KMS-11 (cell line): ENCODE data around the gene BAG1.

Experiments
- H2AFZ ChIP-seq: fragments of 200-600 bp; sonication (generic); 2 replicates; pipeline ENCODE4 v1.6.1; 2016; ENCODE audit warnings: antibody characterized with exemption, mixed run types, low read depth
- H3K27ac ChIP-seq: fragments of 200-600 bp; sonication (generic); 2 replicates; pipeline ENCODE4 v1.6.1; 2016; ENCODE audit warnings: mild to moderate bottlenecking, mixed run types
- H3K27me3 ChIP-seq: fragments of 200-600 bp; sonication (generic); 2 replicates; pipeline ENCODE4 v1.6.1; 2017; ENCODE audit warnings: mild to moderate bottlenecking, low read depth, mixed run types, moderate library complexity; ENCODE audit not compliant: insufficient read depth
- H3K36me3 ChIP-seq: fragments of 200-600 bp; sonication (generic); 2 replicates; pipeline ENCODE4 v1.6.1; 2017; ENCODE audit warnings: mild to moderate bottlenecking, mixed run types; ENCODE audit not compliant: insufficient read depth
- H3K4me1 ChIP-seq: fragments of 200-600 bp; sonication (generic); 2 replicates; pipeline ENCODE4 v1.6.1; 2016; ENCODE audit warnings: mild to moderate bottlenecking, low read depth, mixed run types; ENCODE audit not compliant: poor library complexity, severe bottlenecking
- H3K4me2 ChIP-seq: fragments of 200-600 bp; sonication (generic); 2 replicates; pipeline ENCODE4 v1.7.0; 2016; ENCODE audit warnings: mild to moderate bottlenecking, mixed run types
- H3K4me3 ChIP-seq: fragments of 200-600 bp; sonication (generic); IDR thresholded peaks from 2 replicates; pipeline ENCODE4 v1.6.1; 2017; ENCODE audit warnings: low read depth, low read length, mixed read lengths; ENCODE audit not compliant: insufficient read depth
- H3K79me2 ChIP-seq: fragments of 200-600 bp; sonication (generic); 2 replicates; pipeline ENCODE4 v1.6.1; 2016; ENCODE audit warnings: low read depth, mixed run types; ENCODE audit not compliant: insufficient read depth
- H3K9ac ChIP-seq: fragments of 200-600 bp; sonication (generic); 2 replicates; pipeline ENCODE4 v1.6.1; 2016; ENCODE audit warnings: mild to moderate bottlenecking, mixed run types
- H4K20me1 ChIP-seq: fragments of 200-600 bp; sonication (generic); 2 replicates; pipeline ENCODE4 v1.6.1; 2016; ENCODE audit warnings: mild to moderate bottlenecking, mixed run types; ENCODE audit not compliant: insufficient read depth
- CTCF ChIP-seq: fragments of 200-600 bp; sonication (generic); conservative IDR thresholded peaks from 2 replicates; pipeline ENCODE4 v1.6.1; 2017; ENCODE audit warnings: low read depth, mild to moderate bottlenecking, antibody characterized with exemption, low read length, moderate library complexity, mixed read lengths

BAG1 gene

GRCh38 chr9:33297432-33297831 lies 32.9 kb upstream of the BAG1 start:
- Histone ChIP-seq H3K4me2 (peak overlapping the region; percentile 67), H3K4me3 (no peak overlapping the region), H3K9ac (no peak overlapping the region; the same call in 1 of the 2 replicates), H2AFZ (no peak overlapping the region), H3K27ac (peak overlapping the region; percentile 57), H3K36me3 (peaks cover 18% of the 10 kb centered on the region), H4K20me1 (no peaks in the 10 kb centered on the region), H3K4me1 (peaks cover 73% of the 10 kb centered on the region), H3K27me3 (no peaks in the 10 kb centered on the region), H3K79me2 (peaks cover 79% of the 10 kb centered on the region)
- TF ChIP-seq CTCF: no peak

DNA sequence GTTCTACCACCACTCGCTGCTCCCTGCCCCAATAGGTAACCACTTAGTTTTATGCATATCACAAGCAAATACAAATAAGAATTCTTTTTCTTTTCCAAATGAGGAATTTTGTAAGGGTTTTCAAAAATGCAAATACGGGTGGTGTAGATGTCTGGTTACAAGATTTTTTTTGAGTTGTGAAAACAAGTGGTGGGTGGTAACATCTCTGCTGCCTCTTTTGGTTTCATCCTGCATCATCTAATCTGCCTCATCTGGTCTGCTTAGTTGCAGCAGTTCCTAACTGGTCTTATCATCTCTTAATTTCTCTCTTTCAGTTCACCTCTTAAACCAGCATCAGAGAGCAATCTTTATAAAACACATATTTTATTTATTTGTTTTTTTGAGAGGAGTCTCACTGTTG lies 31.1 kb upstream of the BAG1 start:
- H3K4me2 ChIP-seq: peak overlapping the region; percentile 67
- peaks cover 11% of the 10 kb centered on the region for H3K36me3 ChIP-seq
- no peak for TF ChIP-seq CTCF
- peak overlapping the region; percentile 57; the same call in 1 of the 2 replicates for H3K27ac ChIP-seq
- H2AFZ ChIP-seq: no peak overlapping the region
- H3K4me3 ChIP-seq: no peak overlapping the region
- no peaks in the 10 kb centered on the region for H3K27me3 ChIP-seq
- H4K20me1 ChIP-seq: no peaks in the 10 kb centered on the region
- peaks cover 86% of the 10 kb centered on the region for H3K4me1 ChIP-seq
- peaks cover 91% of the 10 kb centered on the region for H3K79me2 ChIP-seq
- no peak overlapping the region for H3K9ac ChIP-seq

GRCh38 chr9:33294670-33295432 lies 30.3 kb upstream of the BAG1 start:
- Histone ChIP-seq H3K79me2 (peaks cover 84% of the 10 kb centered on the region), H3K4me3 (no peak overlapping the region), H4K20me1 (no peaks in the 10 kb centered on the region), H3K4me1 (peaks cover 86% of the 10 kb centered on the region), H3K27me3 (no peaks in the 10 kb centered on the region), H3K4me2 (peak overlapping the region; percentile 67; the same call in 1 of the 2 replicates), H3K27ac (peak overlapping the region; percentile 57; the same call in 1 of the 2 replicates), H3K9ac (no peak overlapping the region), H2AFZ (no peak overlapping the region), H3K36me3 (peaks cover 11% of the 10 kb centered on the region)
- TF ChIP-seq CTCF: no peak

DNA sequence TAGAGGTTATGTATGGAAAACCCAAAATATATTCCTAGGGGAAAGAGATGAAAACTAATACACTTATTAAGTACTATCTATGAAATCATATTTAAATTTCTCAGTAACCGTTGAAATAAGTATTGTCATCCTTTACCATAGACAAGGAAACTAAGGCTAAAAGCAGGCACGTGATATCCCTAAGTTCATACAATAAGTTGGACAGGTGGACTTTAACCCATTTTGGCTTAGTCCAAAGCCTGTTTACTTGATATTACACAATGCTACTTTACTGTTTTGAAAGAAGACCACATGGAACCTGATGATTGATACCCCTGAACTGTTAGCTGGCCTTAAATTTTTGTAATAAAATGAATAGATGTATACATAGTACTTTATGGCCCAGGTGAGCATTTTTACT lies 29.3 kb upstream of the BAG1 start:
- Histone ChIP-seq H3K27me3 (no peaks in the 10 kb centered on the region), H3K4me1 (peaks cover 77% of the 10 kb centered on the region), H2AFZ (no peak overlapping the region), H3K79me2 (peaks cover 74% of the 10 kb centered on the region), H3K27ac (no peak overlapping the region), H3K36me3 (peaks cover 11% of the 10 kb centered on the region), H3K4me2 (peak overlapping the region; percentile 5; the same call in 1 of the 2 replicates), H3K9ac (no peak overlapping the region), H3K4me3 (no peak overlapping the region), H4K20me1 (no peaks in the 10 kb centered on the region)
- no peak for TF ChIP-seq CTCF
